Caco-2 (cell line): ENCODE data around the gene CTR9. TPM values are rescaled to one million over a fixed set of nuclear protein-coding genes. Genes with fewer than 3 reads are reported as not detected.
A peak's percentile ranks its signal among the peaks of the same experiment; 100 is the strongest.

Experiments used
- BruUV-seq: library from RNA; stranded (reverse); fragments of 400-500 nt; replicated peaks from 2 replicates; lab custom pipeline; 2021; lab: Mats Ljungman, UMichigan
- CTCF ChIA-PET: fragments of 300-600 bp; sonication (Branson Sonifier 250); formaldehyde crosslinking; loops from one replicate; lab custom pipeline; 2022; ENCODE audit warnings: antibody characterized with exemption; lab: Charles Lee
- POLR2A ChIA-PET: fragments of 300-600 bp; sonication (Branson Sonifier 250); formaldehyde crosslinking; loops from one replicate; lab custom pipeline; 2022; ENCODE audit warnings: antibody characterized with exemption; lab: Charles Lee
- DNase-seq, 2 experiments: peaks; one replicate each; pipeline versions ENCODE4 v3.0.0 to v3.0.0-alpha.2; 2020 to 2022
- H3K27me3 ChIP-seq: replicated peaks from 2 replicates; pipeline ENCODE4 v1.6.0; 2011; ENCODE audit warnings: low read length; ENCODE audit not compliant: control insufficient read depth, insufficient read depth
- H3K36me3 ChIP-seq: 2 replicates; pipeline ENCODE4 v1.5.1; 2011; ENCODE audit warnings: low read length; ENCODE audit not compliant: control insufficient read depth, insufficient read depth
- H3K4me1 ChIP-seq: fragments of 250-450 bp; sonication (Bioruptor Pico); 2 replicates; pipeline ENCODE4 v1.5.1; 2020; ENCODE audit warnings: mild to moderate bottlenecking
- H3K4me3 ChIP-seq: 2 replicates; pipeline ENCODE4 v1.5.1; 2011; ENCODE audit warnings: low read depth, mild to moderate bottlenecking, control low read depth, low read length
- H3K9me3 ChIP-seq: fragments of 250-450 bp; sonication (Bioruptor Pico); 2 replicates; pipeline ENCODE4 v1.5.1; 2020; ENCODE audit warnings: mild to moderate bottlenecking, moderate library complexity
- H3K27ac Mint-ChIP-seq: one replicate; pipeline ENCODE4 v1.8.0; 2022; ENCODE audit warnings: mixed read lengths; ENCODE audit not compliant: unreplicated experiment
- H3K27me3 Mint-ChIP-seq: one replicate; pipeline ENCODE4 v1.8.0; 2022; ENCODE audit warnings: mixed read lengths; ENCODE audit not compliant: insufficient read depth, unreplicated experiment
- H3K36me3 Mint-ChIP-seq: one replicate; pipeline ENCODE4 v1.8.0; 2022; ENCODE audit warnings: mild to moderate bottlenecking, mixed read lengths; ENCODE audit not compliant: insufficient read depth, unreplicated experiment
- H3K4me1 Mint-ChIP-seq: one replicate; pipeline ENCODE4 v1.8.0; 2022; ENCODE audit warnings: low read depth, mixed read lengths; ENCODE audit not compliant: unreplicated experiment
- H3K4me3 Mint-ChIP-seq: one replicate; pipeline ENCODE4 v1.8.0; 2022; ENCODE audit warnings: mild to moderate bottlenecking, moderate library complexity, mixed read lengths; ENCODE audit not compliant: unreplicated experiment
- H3K9me3 Mint-ChIP-seq: one replicate; pipeline ENCODE4 v1.8.0; 2022; ENCODE audit warnings: mixed read lengths; ENCODE audit not compliant: unreplicated experiment
- CTCF ChIP-seq, 2 experiments: fragments of 200-600 bp in 1 of 2; IDR thresholded peaks; 1 replicate in 1 of 2; 2 replicates in 1 of 2; pipeline versions ENCODE4 v1.5.1 to v1.8.0; 2011 to 2022; ENCODE audit warnings: antibody characterized with exemption in 1 of 2, control low read depth in 1 of 2, inconsistent platforms in 1 of 2, low read depth in 1 of 2, low read length in 1 of 2, mild to moderate bottlenecking in 1 of 2, moderate library complexity in 1 of 2; ENCODE audit not compliant: insufficient read depth in 1 of 2, severe bottlenecking in 1 of 2, unreplicated experiment in 1 of 2
- intact Hi-C: fragments of 100-400 bp; cut with micrococcal nuclease; formaldehyde crosslinking; loops from one replicate; pipeline ENCODE4 v1.10.0; 2022; ENCODE audit not compliant: unreplicated experiment
- total RNA-seq: library from RNA; stranded (reverse); gene quantifications from 2 replicates; pipeline ENCODE4 v1.2.3, GENCODE V29; 2022

Gene CTR9
- total RNA-seq, 1 experiment from 2014 or later: 54.0 TPM

DNA sequence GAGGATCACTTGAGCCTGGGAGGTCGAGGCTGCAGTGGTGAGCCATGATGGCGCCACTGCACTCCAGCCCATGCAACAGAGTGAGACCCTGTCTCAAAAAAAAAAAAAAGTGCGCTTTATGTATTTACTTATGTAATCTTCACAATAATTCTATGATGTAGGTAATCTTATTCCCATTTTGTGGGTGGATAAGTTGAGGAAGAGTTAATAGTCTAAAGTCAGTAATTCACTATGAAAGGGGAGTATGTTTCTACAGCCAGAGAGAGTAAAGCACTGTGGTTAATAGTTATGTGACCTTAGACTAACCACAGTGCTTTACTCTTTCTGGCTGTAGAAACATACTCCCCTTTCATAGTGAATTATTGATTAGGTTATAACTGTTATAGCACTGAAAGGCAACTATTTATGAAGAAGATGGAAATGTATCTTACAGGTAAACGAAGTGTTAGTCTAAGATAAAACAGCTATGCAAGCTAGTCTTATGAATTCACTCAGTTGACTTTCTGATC lies 11.9 kb downstream of the CTR9 start:
- intact Hi-C loops: no loop called here
- Histone ChIP-seq H3K4me3 (no peak overlapping the region), H3K36me3 (no peaks in the 10 kb centered on the region; the same call in 1 of the 2 replicates), H3K4me1 (no peaks in the 10 kb centered on the region; the same call in 1 of the 2 replicates), H3K9me3 (no peaks in the 10 kb centered on the region), H3K27me3 (no peaks in the 10 kb centered on the region)
- H3K4me3 Mint-ChIP-seq: no peak overlapping the region
- POLR2A ChIA-PET: no interaction called here
- no peaks in the 10 kb centered on the region for H3K4me1 Mint-ChIP-seq
- H3K27me3 Mint-ChIP-seq: no peaks in the 10 kb centered on the region
- CTCF ChIA-PET: interaction anchor here (0.7 kb wide), 1 partner anchor 30 kb away, joined by 3 read pairs; no protein-coding TSS in a partner anchor
- DNase-seq: no peak
- no peaks in the 10 kb centered on the region for H3K9me3 Mint-ChIP-seq
- peaks cover 50% of the 10 kb centered on the region for H3K36me3 Mint-ChIP-seq
- BruUV-seq: no TSS peak
- TF ChIP-seq CTCF (IDR thresholded peaks at IDR 0.05; ENCODE audit: insufficient read depth in 1 of 2, low read depth in 1 of 2, low read length in 1 of 2, severe bottlenecking in 1 of 2, unreplicated experiment in 1 of 2): no peak
- H3K27ac Mint-ChIP-seq: no peak overlapping the region

DNA sequence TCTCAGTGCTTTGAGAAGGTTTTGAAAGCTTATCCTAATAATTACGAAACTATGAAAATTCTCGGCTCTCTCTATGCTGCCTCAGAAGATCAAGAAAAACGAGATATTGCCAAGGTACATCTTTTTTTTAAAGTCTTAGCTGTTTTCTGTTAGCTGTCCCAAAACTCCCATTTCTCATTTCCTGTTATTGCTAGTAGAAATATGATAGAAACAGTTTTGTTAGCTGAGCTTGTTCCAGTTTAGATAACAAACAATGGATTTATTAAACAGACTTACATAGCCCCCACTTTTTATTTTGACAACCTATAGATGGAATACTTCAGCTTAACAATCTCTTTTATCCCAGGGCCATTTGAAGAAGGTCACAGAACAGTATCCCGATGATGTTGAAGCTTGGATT lies 12.7 kb downstream of the CTR9 start:
- H3K4me1 Mint-ChIP-seq: no peaks in the 10 kb centered on the region
- H3K4me3 Mint-ChIP-seq: no peak overlapping the region
- Histone ChIP-seq H3K9me3 (no peaks in the 10 kb centered on the region), H3K36me3 (no peaks in the 10 kb centered on the region; the same call in 1 of the 2 replicates), H3K4me3 (no peak overlapping the region), H3K4me1 (no peaks in the 10 kb centered on the region; the same call in 1 of the 2 replicates), H3K27me3 (no peaks in the 10 kb centered on the region)
- no peak for TF ChIP-seq CTCF (IDR thresholded peaks at IDR 0.05; ENCODE audit: insufficient read depth in 1 of 2, low read depth in 1 of 2, low read length in 1 of 2, severe bottlenecking in 1 of 2, unreplicated experiment in 1 of 2)
- no peaks in the 10 kb centered on the region for H3K27me3 Mint-ChIP-seq
- intact Hi-C loops: no loop called here
- TSS peak; percentile 72 for BruUV-seq
- CTCF ChIA-PET: interaction anchor here (0.7 kb wide), 1 partner anchor 29 kb away, joined by 3 read pairs; no protein-coding TSS in a partner anchor
- POLR2A ChIA-PET: interaction anchor here (0.5 kb wide), 1 partner anchor 13 kb away, joined by 3 read pairs; the partner anchor contains the start of gene CTR9
- no peaks in the 10 kb centered on the region for H3K9me3 Mint-ChIP-seq
- H3K27ac Mint-ChIP-seq: no peak overlapping the region
- DNase-seq: no peak
- H3K36me3 Mint-ChIP-seq: peaks cover 50% of the 10 kb centered on the region

DNA sequence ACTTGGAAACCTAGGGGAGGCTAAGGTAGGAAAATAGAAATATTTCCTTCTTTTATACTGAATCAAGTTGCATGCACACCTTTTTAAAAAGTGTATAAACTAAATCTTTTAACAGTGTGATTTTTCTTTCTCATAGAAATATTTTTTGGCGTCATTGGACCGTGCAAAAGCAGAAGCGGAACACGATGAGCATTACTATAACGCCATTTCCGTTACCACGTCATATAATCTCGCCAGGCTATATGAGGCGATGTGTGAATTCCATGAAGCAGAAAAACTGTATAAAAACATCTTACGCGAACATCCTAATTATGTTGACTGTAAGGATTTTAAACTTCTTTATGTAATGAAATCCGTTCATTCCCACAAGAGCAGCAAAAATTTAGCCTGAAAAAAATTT lies 13.4 kb downstream of the CTR9 start:
- Histone ChIP-seq H3K9me3 (no peaks in the 10 kb centered on the region), H3K4me3 (no peak overlapping the region), H3K27me3 (no peaks in the 10 kb centered on the region), H3K36me3 (no peaks in the 10 kb centered on the region; the same call in 1 of the 2 replicates), H3K4me1 (no peaks in the 10 kb centered on the region; the same call in 1 of the 2 replicates)
- Mint-ChIP-seq H3K27ac (no peak overlapping the region), H3K27me3 (no peaks in the 10 kb centered on the region), H3K4me3 (no peak overlapping the region), H3K36me3 (peaks cover 50% of the 10 kb centered on the region), H3K9me3 (no peaks in the 10 kb centered on the region), H3K4me1 (no peaks in the 10 kb centered on the region)
- TF ChIP-seq CTCF (IDR thresholded peaks at IDR 0.05; ENCODE audit: insufficient read depth in 1 of 2, low read depth in 1 of 2, low read length in 1 of 2, severe bottlenecking in 1 of 2, unreplicated experiment in 1 of 2): no peak
- DNase-seq: no peak
- ChIA-PET CTCF (no interaction called here), POLR2A (no interaction called here)
- intact Hi-C loops: no loop called here
- no TSS peak for BruUV-seq
